H9 (cell line): ENCODE data around the gene TSEN34. TPM values are rescaled to one million over a fixed set of nuclear protein-coding genes. Genes with fewer than 3 reads are reported as not detected.

Source experiments
- DNase-seq: peaks from one replicate; pipeline ENCODE4 v3.0.0-alpha.2; 2017
- H2AFZ ChIP-seq: one replicate; pipeline ENCODE4 v1.6.1; 2013; ENCODE audit warnings: mild to moderate bottlenecking, low read length, control low read depth, moderate library complexity
- H2AK5ac ChIP-seq: 2 replicates; pipeline ENCODE4 v1.6.1; 2013; ENCODE audit warnings: low read length, control low read depth, mixed read lengths; ENCODE audit not compliant: insufficient read length
- H2BK120ac ChIP-seq: one replicate; pipeline ENCODE4 v1.6.1; 2013; ENCODE audit warnings: low read depth, mild to moderate bottlenecking, low read length, control low read depth, inconsistent platforms; ENCODE audit not compliant: poor library complexity, severe bottlenecking
- H2BK12ac ChIP-seq: 2 replicates; pipeline ENCODE4 v1.6.1; 2013; ENCODE audit warnings: low read length, control low read depth, mixed read lengths, low read depth; ENCODE audit not compliant: insufficient read length
- H2BK15ac ChIP-seq: 2 replicates; pipeline ENCODE4 v1.6.1; 2013; ENCODE audit warnings: low read depth, low read length, control low read depth
- H2BK20ac ChIP-seq: one replicate; pipeline ENCODE4 v1.6.1; 2013; ENCODE audit warnings: low read depth, mild to moderate bottlenecking, low read length, control low read depth, inconsistent platforms; ENCODE audit not compliant: poor library complexity, severe bottlenecking
- H2BK5ac ChIP-seq: 2 replicates; pipeline ENCODE4 v1.6.1; 2013; ENCODE audit warnings: low read length, control low read depth, mixed read lengths; ENCODE audit not compliant: insufficient read length
- H3K14ac ChIP-seq: 2 replicates; pipeline ENCODE4 v1.6.1; 2013; ENCODE audit warnings: low read length, control low read depth; ENCODE audit not compliant: insufficient read depth
- H3K18ac ChIP-seq: 2 replicates; pipeline ENCODE4 v1.6.1; 2013; ENCODE audit warnings: low read depth, mild to moderate bottlenecking, mixed read lengths, low read length, control low read depth; ENCODE audit not compliant: insufficient read length
- H3K23ac ChIP-seq: 2 replicates; pipeline ENCODE4 v1.6.1; 2013; ENCODE audit warnings: low read length, control low read depth, mixed read lengths, low read depth; ENCODE audit not compliant: insufficient read length
- H3K23me2 ChIP-seq: 2 replicates; pipeline ENCODE4 v1.6.1; 2013; ENCODE audit warnings: low read depth, mild to moderate bottlenecking, mixed read lengths, low read length, control low read depth; ENCODE audit not compliant: insufficient read length, poor library complexity, severe bottlenecking
- H3K27ac ChIP-seq: 2 replicates; pipeline ENCODE4 v1.5.1; 2013; ENCODE audit warnings: low read length, control low read depth, mixed read lengths, low read depth; ENCODE audit not compliant: insufficient read length
- H3K27me3 ChIP-seq: 2 replicates; pipeline ENCODE4 v1.6.1; 2013; ENCODE audit warnings: low read length, control low read depth, inconsistent platforms; ENCODE audit not compliant: insufficient read depth
- H3K4ac ChIP-seq: 2 replicates; pipeline ENCODE4 v1.6.1; 2013; ENCODE audit warnings: low read depth, mild to moderate bottlenecking, control low read depth, inconsistent platforms, low read length, moderate library complexity
- H3K4me1 ChIP-seq: 2 replicates; pipeline ENCODE4 v1.6.1; 2013; ENCODE audit warnings: low read length, control low read depth, inconsistent platforms; ENCODE audit not compliant: insufficient read depth
- H3K4me2 ChIP-seq: 2 replicates; pipeline ENCODE4 v1.6.1; 2013; ENCODE audit warnings: low read length, control low read depth, mixed read lengths; ENCODE audit not compliant: insufficient read length, insufficient read depth
- H3K56ac ChIP-seq: 2 replicates; pipeline ENCODE4 v1.6.1; 2013; ENCODE audit warnings: low read depth, mild to moderate bottlenecking, mixed read lengths, low read length, control low read depth; ENCODE audit not compliant: insufficient read length
- H3K79me1 ChIP-seq: 2 replicates; pipeline ENCODE4 v1.6.1; 2013; ENCODE audit warnings: low read depth, mild to moderate bottlenecking, moderate library complexity, low read length, control low read depth, inconsistent platforms; ENCODE audit not compliant: insufficient read depth, poor library complexity, severe bottlenecking
- H3K79me2 ChIP-seq: 2 replicates; pipeline ENCODE4 v1.6.1; 2013; ENCODE audit warnings: low read length, control low read depth, inconsistent platforms; ENCODE audit not compliant: insufficient read depth
- H3K9ac ChIP-seq: 2 replicates; pipeline ENCODE4 v1.6.1; 2013; ENCODE audit warnings: low read length, control low read depth, mixed read lengths; ENCODE audit not compliant: insufficient read length; ENCODE audit errors: extremely low read depth
- H3K9me3 ChIP-seq: one replicate; pipeline ENCODE4 v1.6.1; 2013; ENCODE audit warnings: low read depth, low read length, inconsistent platforms; ENCODE audit not compliant: control insufficient read depth
- H3T11ph ChIP-seq: one replicate; pipeline ENCODE4 v1.6.1; 2013; ENCODE audit warnings: mild to moderate bottlenecking, low read length, control low read depth, inconsistent platforms
- H4K20me1 ChIP-seq: one replicate; pipeline ENCODE4 v1.6.1; 2013; ENCODE audit not compliant: control insufficient read depth, insufficient read length, insufficient read depth
- H4K5ac ChIP-seq: 2 replicates; pipeline ENCODE4 v1.6.1; 2013; ENCODE audit warnings: low read depth, mild to moderate bottlenecking, mixed read lengths, low read length, control low read depth; ENCODE audit not compliant: insufficient read length
- H4K8ac ChIP-seq: replicated peaks from 2 replicates; pipeline ENCODE4 v1.6.1; 2013; ENCODE audit warnings: low read length, control low read depth, mixed read lengths, low read depth; ENCODE audit not compliant: insufficient read length
- H4K91ac ChIP-seq: 2 replicates; pipeline ENCODE4 v1.6.1; 2013; ENCODE audit warnings: low read depth, mild to moderate bottlenecking, moderate library complexity, mixed read lengths, low read length, control low read depth; ENCODE audit not compliant: insufficient read length
- H3K27ac Mint-ChIP-seq, 3 experiments: 2 replicates in 2 of 3; 3 replicates in 1 of 3; pipeline ENCODE4 v1.8.0; 2020 to 2021; ENCODE audit warnings: mixed read lengths in 3 of 3, mild to moderate bottlenecking in 1 of 3, moderate library complexity in 1 of 3
- H3K27me3 Mint-ChIP-seq: 2 replicates; pipeline ENCODE4 v1.8.0; 2021; ENCODE audit warnings: low read depth, mild to moderate bottlenecking, moderate library complexity, mixed read lengths
- H3K36me3 Mint-ChIP-seq, 3 experiments: 2 replicates in 2 of 3; 3 replicates in 1 of 3; pipeline ENCODE4 v1.8.0; 2020 to 2021; ENCODE audit warnings: low read depth in 3 of 3, mixed read lengths in 3 of 3; ENCODE audit not compliant: insufficient read depth in 1 of 3
- H3K4me1 Mint-ChIP-seq, 2 experiments: 2 replicates each; pipeline ENCODE4 v1.8.0; 2020; ENCODE audit warnings: mixed read lengths in 2 of 2
- H3K4me3 Mint-ChIP-seq, 2 experiments: 2 replicates in 1 of 2; 3 replicates in 1 of 2; pipeline ENCODE4 v1.8.0; 2020 to 2021; ENCODE audit warnings: mild to moderate bottlenecking in 2 of 2, mixed read lengths in 2 of 2, moderate library complexity in 1 of 2
- H3K9me3 Mint-ChIP-seq, 2 experiments: 2 replicates in 1 of 2; 3 replicates in 1 of 2; pipeline ENCODE4 v1.8.0; 2020; ENCODE audit warnings: mild to moderate bottlenecking in 2 of 2, mixed read lengths in 2 of 2, moderate library complexity in 1 of 2
- CTCF ChIP-seq: fragments of 200-600 bp; sonication (generic); conservative IDR thresholded peaks from 3 replicates; pipeline ENCODE4 v1.8.0; 2021; ENCODE audit warnings: antibody characterized with exemption, mild to moderate bottlenecking
- WGBS: extraction: QIAGEN DNeasy Blood & Tissue Kit; methylation state at CpG from one replicate; pipeline ENCODE4 v1.1.7; 2013; ENCODE audit warnings: missing lambda C conversion rate, low lambda C conversion rate, mixed read lengths; ENCODE audit not compliant: insufficient read length; ENCODE audit errors: extremely low coverage; 5-methylcytosine and 5-hydroxymethylcytosine counted together
- total RNA-seq: library from RNA; stranded (reverse); gene quantifications from 2 replicates; pipeline ENCODE4 v1.2.1, GENCODE V29; 2021

TSEN34 gene
- total RNA-seq, 1 experiment from 2014 or later = 28.3 TPM

- Histone ChIP-seq H3K4me1 (no peaks in the 10 kb centered on the region), H4K5ac (no peak overlapping the region), H2BK120ac (no peak overlapping the region), H2BK12ac (no peak overlapping the region), H3K9ac (no peak overlapping the region), H4K20me1 (no peaks in the 10 kb centered on the region), H3K79me2 (no peaks in the 10 kb centered on the region), H3K14ac (no peak overlapping the region), H4K91ac (no peak overlapping the region), H3K4me2 (no peak overlapping the region), H3K56ac (no peak overlapping the region), H3K23me2 (no peaks in the 10 kb centered on the region), H2BK20ac (no peak overlapping the region), H3K4ac (no peak overlapping the region), H3K27me3 (no peaks in the 10 kb centered on the region), H3K23ac (no peak overlapping the region), H2BK5ac (no peak overlapping the region), H3T11ph (no peak overlapping the region), H3K27ac (no peak overlapping the region), H3K9me3 (no peaks in the 10 kb centered on the region), H2BK15ac (no peak overlapping the region), H4K8ac (no peak overlapping the region), H2AFZ (no peak overlapping the region), H2AK5ac (no peak overlapping the region), H3K18ac (no peak overlapping the region), H3K79me1 (no peaks in the 10 kb centered on the region)
- peaks cover 22 to 46% (median 34%) of the 10 kb centered on the region in 3 experiments; a peak in 6 of 7 replicates for H3K36me3 Mint-ChIP-seq
- peak overlapping the region in 1 of 2 experiments; percentile 65; a peak in 2 of 5 replicates for H3K4me3 Mint-ChIP-seq
- TF ChIP-seq CTCF = peak; percentile 75
- WGBS = no CpG with 5 or more reads among the region's 10 CpGs
- no peaks in the 10 kb centered on the region; a peak in 1 of 5 replicates for H3K9me3 Mint-ChIP-seq
- peak; percentile 98 for DNase-seq
- H3K4me1 Mint-ChIP-seq = peaks cover 0 to 11% of the 10 kb centered on the region in 2 experiments; a peak in 2 of 4 replicates
- H3K27me3 Mint-ChIP-seq = no peaks in the 10 kb centered on the region
- H3K27ac Mint-ChIP-seq = peak overlapping the region in 2 of 3 experiments; percentile 64 to 72; a peak in 3 of 7 replicates
These were observed 11.1 kb upstream of the TSEN34 start for GRCh38 chr19:54179921-54180461.
